HepG2 (cell line): Measurements from ENCODE around the gene ITGB2. TPM values are rescaled to one million over a fixed set of nuclear protein-coding genes. Genes with fewer than 3 reads are reported as not detected.

Source experiments
- ARID5B ChIP-seq: IDR thresholded peaks from 2 replicates; pipeline ENCODE4 v1.4.0; 2020; ENCODE audit warnings: mild to moderate bottlenecking, missing genetic modification reagents
- DMAP1 ChIP-seq: IDR thresholded peaks from 2 replicates; pipeline ENCODE4 v1.6.1; 2016
- ELF4 ChIP-seq: sonication (generic); formaldehyde crosslinking; IDR thresholded peaks from 2 replicates; pipeline ENCODE4 v1.5.0; 2020; ENCODE audit warnings: missing genetic modification reagents, mild to moderate bottlenecking, moderate library complexity, borderline replicate concordance
- FOXP4 ChIP-seq: sonication (generic); formaldehyde crosslinking; IDR thresholded peaks from 2 replicates; pipeline ENCODE4 v1.4.0; 2020; ENCODE audit warnings: missing genetic modification reagents
- ISL2 ChIP-seq: sonication (generic); formaldehyde crosslinking; IDR thresholded peaks from 2 replicates; pipeline ENCODE4 v1.5.0; 2020; ENCODE audit warnings: missing genetic modification reagents
- MAFF ChIP-seq: IDR thresholded peaks from 2 replicates; pipeline ENCODE4 v1.6.1; 2011; ENCODE audit warnings: low read depth, low read length, improper control_type of control experiment
- NFAT5 ChIP-seq: sonication (generic); formaldehyde crosslinking; IDR thresholded peaks from 2 replicates; pipeline ENCODE4 v1.4.0; 2020; ENCODE audit warnings: missing genetic modification reagents
- PAWR ChIP-seq: sonication (generic); formaldehyde crosslinking; IDR thresholded peaks from 2 replicates; pipeline ENCODE4 v1.4.0; 2020; ENCODE audit warnings: missing genetic modification reagents, mild to moderate bottlenecking, borderline replicate concordance
- RARG ChIP-seq: sonication (generic); formaldehyde crosslinking; IDR thresholded peaks from 2 replicates; pipeline ENCODE4 v1.4.0; 2020; ENCODE audit warnings: low read depth, mild to moderate bottlenecking, missing genetic modification reagents
- ZBTB39 ChIP-seq: sonication (generic); formaldehyde crosslinking; IDR thresholded peaks from 2 replicates; pipeline ENCODE4 v1.5.0; 2020; ENCODE audit warnings: missing genetic modification reagents
- ZBTB43 ChIP-seq: sonication (generic); formaldehyde crosslinking; conservative IDR thresholded peaks from 2 replicates; pipeline ENCODE4 v1.4.0; 2020; ENCODE audit warnings: missing genetic modification reagents
- ZNF614 ChIP-seq: IDR thresholded peaks from 2 replicates; pipeline ENCODE4 v1.6.1; 2018; ENCODE audit warnings: missing biosample characterization, missing genetic modification reagents, inconsistent platforms, borderline replicate concordance
- ZNF7 ChIP-seq: IDR thresholded peaks from 2 replicates; pipeline ENCODE4 v1.6.1; 2016; ENCODE audit warnings: missing biosample characterization, missing genetic modification reagents
- ZNF740 ChIP-seq: sonication (generic); formaldehyde crosslinking; IDR thresholded peaks from 2 replicates; pipeline ENCODE4 v1.4.0; 2020; ENCODE audit warnings: missing genetic modification reagents
- polyA plus RNA-seq, 8 experiments: library from polyadenylated mRNA; depleted of rRNA in 3 of 8; stranded (reverse) in 7 of 8; unstranded in 1 of 8; fragments of >200 nt; fragmentation: Illumina TruSeq in 4 of 8; extraction: Trizol in 4 of 8; gene quantifications; 2 replicates each; pipeline versions ENCODE4 v1.2.1 to v1.2.3, GENCODE V29; 2011 to 2016; ENCODE audit warnings: low read depth in 4 of 8, missing spikeins in 1 of 8, mixed read lengths in 1 of 8; ENCODE audit not compliant: insufficient read depth in 1 of 8
- total RNA-seq, 5 experiments: library from RNA; depleted of rRNA; stranded (reverse); fragments of >200 nt; fragmentation: Illumina TruSeq; extraction: Trizol; gene quantifications; 2 replicates each; pipeline ENCODE4 v1.2.3, GENCODE V29; 2016; ENCODE audit warnings: low read depth in 1 of 5

Gene ITGB2
- total and polyA plus RNA-seq, 2 of the 13 experiments (the other 11 are each of a cell fraction or from before 2014, with no cell fraction given): 4.2 to 18.0 TPM

- no peak for TF ChIP-seq PAWR
- no peak for TF ChIP-seq ZNF614 (CRISPR knock-in tag)
- TF ChIP-seq ZBTB43: 0 out of 2 replicates have a peak, but pooled peaks have one; percentile 1
- TF ChIP-seq ZBTB39: no peak
- TF ChIP-seq FOXP4 (CRISPR knock-in tag): no peak
- TF ChIP-seq MAFF: no peak
- no peak for TF ChIP-seq NFAT5 (CRISPR knock-in tag)
- TF ChIP-seq DMAP1: no peak; the same call in 1 of the 2 replicates
- no peak for TF ChIP-seq RARG
- no peak for TF ChIP-seq ARID5B (CRISPR knock-in tag)
- peak; percentile 31; the same call in 1 of the 2 replicates for TF ChIP-seq ELF4 (CRISPR knock-in tag)
- TF ChIP-seq ZNF740 (CRISPR knock-in tag): no peak
- no peak for TF ChIP-seq ZNF7 (CRISPR knock-in tag)
- TF ChIP-seq ISL2 (CRISPR knock-in tag): no peak
- TF ChIP-seq, all 625 proteins: peak for 14
These were observed 8.6 kb downstream of the ITGB2 start (continued) for GRCh38 chr21:44912158-44912473.
